Panc1 (cell line): ENCODE measurements around the gene ALS2CL.

Source experiments
- POLR2AphosphoS5 ChIP-seq: IDR thresholded peaks from 2 replicates; pipeline ENCODE4 v1.6.1; 2012; ENCODE audit warnings: mild to moderate bottlenecking, low read depth, low read length, moderate library complexity
- TF ChIP-seq, protein P1 (sequence below): fragments of 450-650 bp; IDR thresholded peaks from 2 replicates; pipeline ENCODE4 v1.5.1; 2017; ENCODE audit warnings: mild to moderate bottlenecking

DNA sequence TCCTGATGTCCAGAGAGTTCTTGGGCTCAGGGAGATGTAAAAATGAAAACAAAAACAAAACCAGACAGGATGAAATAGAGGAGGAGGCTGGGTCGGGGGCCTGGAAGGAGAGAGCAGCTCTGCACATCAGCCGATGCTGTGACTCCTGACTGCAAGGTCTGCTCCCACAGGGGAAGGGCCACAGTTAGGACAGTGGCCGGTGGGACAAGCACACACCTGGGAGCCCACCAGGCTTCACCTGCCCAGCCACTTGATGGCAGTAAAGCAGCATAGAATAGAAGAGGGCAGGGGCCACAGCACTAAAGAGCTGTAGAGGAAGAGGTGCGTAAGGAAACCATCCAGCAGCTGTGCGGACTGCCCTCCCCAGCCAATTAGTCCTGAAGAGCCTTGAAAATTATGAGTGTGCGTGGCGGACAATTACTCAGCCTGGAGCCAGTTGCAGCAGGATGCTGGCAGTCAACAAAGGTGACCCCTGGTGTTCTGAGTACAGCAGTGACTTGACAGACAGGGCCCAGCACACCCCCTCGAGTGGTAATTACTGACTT, 29.8 kb downstream of the ALS2CL start:
- TF ChIP-seq, protein P1, sequence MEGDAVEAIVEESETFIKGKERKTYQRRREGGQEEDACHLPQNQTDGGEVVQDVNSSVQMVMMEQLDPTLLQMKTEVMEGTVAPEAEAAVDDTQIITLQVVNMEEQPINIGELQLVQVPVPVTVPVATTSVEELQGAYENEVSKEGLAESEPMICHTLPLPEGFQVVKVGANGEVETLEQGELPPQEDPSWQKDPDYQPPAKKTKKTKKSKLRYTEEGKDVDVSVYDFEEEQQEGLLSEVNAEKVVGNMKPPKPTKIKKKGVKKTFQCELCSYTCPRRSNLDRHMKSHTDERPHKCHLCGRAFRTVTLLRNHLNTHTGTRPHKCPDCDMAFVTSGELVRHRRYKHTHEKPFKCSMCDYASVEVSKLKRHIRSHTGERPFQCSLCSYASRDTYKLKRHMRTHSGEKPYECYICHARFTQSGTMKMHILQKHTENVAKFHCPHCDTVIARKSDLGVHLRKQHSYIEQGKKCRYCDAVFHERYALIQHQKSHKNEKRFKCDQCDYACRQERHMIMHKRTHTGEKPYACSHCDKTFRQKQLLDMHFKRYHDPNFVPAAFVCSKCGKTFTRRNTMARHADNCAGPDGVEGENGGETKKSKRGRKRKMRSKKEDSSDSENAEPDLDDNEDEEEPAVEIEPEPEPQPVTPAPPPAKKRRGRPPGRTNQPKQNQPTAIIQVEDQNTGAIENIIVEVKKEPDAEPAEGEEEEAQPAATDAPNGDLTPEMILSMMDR, result no peak; the same call in 1 of the 2 replicates
- no peak for TF ChIP-seq POLR2AphosphoS5
